ENCODE measurements around the gene DRC3.

GRCh38 chr17:17942846-17943245, 29.8 kb upstream of the DRC3 start:
- TF ChIP-seq CTCF (IDR thresholded peaks at IDR 0.05; ENCODE audit: low read length) (no peak), EZH2 (optimal IDR thresholded peaks at IDR 0.05; ENCODE audit: low read depth, low read length) (no peak)
